ENCODE measurements around the gene LRRN4CL.
"Not testable (repeated sequence)": the region's sequence is repeated elsewhere in the genome, so short reads cannot be mapped to it uniquely, and the experiment has no call there.

LRRN4CL gene

DNA sequence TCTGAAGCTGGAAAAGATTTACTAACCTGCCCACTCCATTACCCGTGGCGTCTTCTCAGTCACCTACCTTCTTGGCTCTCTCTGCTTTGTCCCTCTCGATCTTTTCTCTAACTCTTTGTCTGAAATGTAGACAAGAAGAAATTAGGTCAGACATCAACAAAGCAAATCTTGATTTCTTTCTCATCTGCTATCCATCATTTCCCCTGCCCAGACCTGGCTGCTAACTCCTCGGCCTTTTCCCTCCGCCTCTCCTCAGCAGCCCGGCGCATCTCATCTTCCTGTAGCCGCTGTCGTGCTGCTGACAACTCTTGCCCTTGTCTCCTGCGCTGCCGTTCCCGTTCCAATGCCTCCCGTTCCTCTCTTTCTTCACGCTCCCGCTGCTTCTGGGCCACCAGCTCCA is 11.6 kb downstream of the LRRN4CL start:
- no peak for TF ChIP-seq CTCF (IDR thresholded peaks at IDR 0.05; ENCODE audit: low read depth, low read length, missing control alignments)
- H3K4me3 ChIP-seq (ENCODE audit: low read depth, low read length): peak overlapping the region; percentile 80
- in situ Hi-C loops (cut with HindIII; ENCODE audit: low sequenced_read_pairs): no loop called here
- no peak for DNase-seq (ENCODE audit: low read depth)

- DNase-seq (ENCODE audit: low read depth): no peak
- no peak overlapping the region for H3K4me3 ChIP-seq (ENCODE audit: low read depth, low read length)
- TF ChIP-seq CTCF (IDR thresholded peaks at IDR 0.05; ENCODE audit: low read depth, low read length, missing control alignments): no peak
- in situ Hi-C loops (cut with HindIII; ENCODE audit: low sequenced_read_pairs): no loop called here
Observed at GRCh38 chr11:62677156-62677555, 12.2 kb downstream of the LRRN4CL start.

- TF ChIP-seq CTCF (IDR thresholded peaks at IDR 0.05; ENCODE audit: low read depth, low read length, missing control alignments): peak; percentile 3
- in situ Hi-C loops (cut with HindIII; ENCODE audit: low sequenced_read_pairs): no loop called here
- no peak overlapping the region for H3K4me3 ChIP-seq (ENCODE audit: low read depth, low read length)
Observed at GRCh38 chr11:62676698-62677097, 12.6 kb downstream of the LRRN4CL start.

GRCh38 chr11:62675415-62675814 is 13.9 kb downstream of the LRRN4CL start:
- in situ Hi-C loops (cut with HindIII; ENCODE audit: low sequenced_read_pairs); H3K4me3 ChIP-seq (ENCODE audit: low read depth, low read length); DNase-seq (ENCODE audit: low read depth): not testable (repeated sequence)

More at GRCh38 chr11:62676698-62677097, 12.6 kb downstream of the LRRN4CL start:
- no peak for DNase-seq (ENCODE audit: low read depth)

DNA sequence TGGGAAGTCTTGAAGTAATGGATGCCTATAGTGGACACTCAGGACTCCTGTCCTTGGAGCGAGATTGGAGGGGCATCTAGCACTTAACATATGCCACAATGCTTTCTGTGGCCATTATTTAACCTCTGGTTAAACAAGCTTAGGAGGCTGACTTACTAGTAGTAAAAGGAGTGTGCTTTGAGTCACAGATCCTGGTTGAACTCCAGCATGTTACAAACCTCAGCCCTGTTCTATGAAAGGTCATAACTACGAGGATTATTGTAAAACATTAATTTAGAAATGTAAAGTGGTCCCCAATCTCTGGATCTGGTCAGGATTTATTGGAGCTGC is 16.2 kb downstream of the LRRN4CL start:
- TF ChIP-seq CTCF (IDR thresholded peaks at IDR 0.05; ENCODE audit: low read depth, low read length, missing control alignments): no peak
- no peak for DNase-seq (ENCODE audit: low read depth)
- H3K4me3 ChIP-seq (ENCODE audit: low read depth, low read length): no peak overlapping the region
- in situ Hi-C loops (cut with HindIII; ENCODE audit: low sequenced_read_pairs): no loop called here

- in situ Hi-C loops (cut with HindIII; ENCODE audit: low sequenced_read_pairs): no loop called here
- no peak for DNase-seq (ENCODE audit: low read depth)
- peak within 1 kb of the TSS; percentile 78 for H3K4me3 ChIP-seq (ENCODE audit: low read depth, low read length)
- TF ChIP-seq CTCF (IDR thresholded peaks at IDR 0.05; ENCODE audit: low read depth, low read length, missing control alignments): no peak
Observed at GRCh38 chr11:62671608-62672389, 17.5 kb downstream of the LRRN4CL start, which contains the start of the genes LBHD1 and UQCC3. Gene LBHD1, minus strand, starts transcription at chr11:62672267. Its CDS starts 2,236 bp downstream, at chr11:62670031. Gene UQCC3, plus strand, starts transcription at chr11:62671673. Its CDS starts 73 bp downstream, at chr11:62671746.

DNA sequence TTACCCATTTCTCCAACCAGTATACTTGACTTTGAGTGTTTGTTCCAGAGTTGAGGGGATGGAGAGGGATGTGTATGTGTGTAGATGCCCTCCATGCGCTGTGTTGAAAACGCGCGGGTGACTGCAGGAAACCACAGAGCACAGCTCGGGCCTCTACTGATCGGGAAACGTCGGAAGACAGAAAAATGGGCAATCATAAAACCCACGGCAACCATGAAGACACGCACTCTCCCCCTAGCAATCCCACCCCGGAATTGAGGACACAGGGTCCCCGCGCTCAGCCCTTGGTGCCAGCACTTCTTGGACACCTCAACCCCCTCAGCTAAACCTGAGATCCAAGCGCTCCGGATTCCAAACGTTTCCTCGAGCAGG is 18.1 kb downstream of the LRRN4CL start:
- in situ Hi-C loops (cut with HindIII; ENCODE audit: low sequenced_read_pairs): no loop called here
- TF ChIP-seq CTCF (IDR thresholded peaks at IDR 0.05; ENCODE audit: low read depth, low read length, missing control alignments): no peak
- peak overlapping the region; percentile 78 for H3K4me3 ChIP-seq (ENCODE audit: low read depth, low read length)
- no peak for DNase-seq (ENCODE audit: low read depth)

Measured in astrocyte of the cerebellum (primary cell).